ENCODE data around the gene AP3B1.

The AP3B1 gene

GRCh38 chr5:77993141-77993854 is 301.2 kb downstream of the AP3B1 start:
- Histone ChIP-seq H3K4me3 (replicated peaks; ENCODE audit: insufficient read depth, low read length) (no peak overlapping the region), H3K27ac (replicated peaks) (no peak overlapping the region), H3K27me3 (ENCODE audit: insufficient read depth, poor library complexity, severe bottlenecking) (no peaks in the 10 kb centered on the region)
- no peak for DNase-seq (ENCODE audit: low read depth in 1 of 2, low spot score in 1 of 2)
- no peak for TF ChIP-seq GABPA (IDR thresholded peaks at IDR 0.05; ENCODE audit: low read depth)
- TF ChIP-seq REST (IDR thresholded peaks at IDR 0.05; ENCODE audit: insufficient replicate concordance, low read depth) = no peak
- TF ChIP-seq POLR2AphosphoS5 (IDR thresholded peaks at IDR 0.05; ENCODE audit: low read depth) = no peak
- TF ChIP-seq SPI1 (IDR thresholded peaks at IDR 0.05; ENCODE audit: borderline replicate concordance, low read depth) = no peak
- TF ChIP-seq CTCF (IDR thresholded peaks at IDR 0.05; ENCODE audit: insufficient read depth, low read length) = no peak

GRCh38 chr5:77991084-77991483 is 303.4 kb downstream of the AP3B1 start:
- TF ChIP-seq CTCF (IDR thresholded peaks at IDR 0.05; ENCODE audit: insufficient read depth, low read length) = no peak
- no peak for TF ChIP-seq REST (IDR thresholded peaks at IDR 0.05; ENCODE audit: insufficient replicate concordance, low read depth)
- Histone ChIP-seq H3K27ac (replicated peaks) (no peak overlapping the region), H3K4me3 (replicated peaks; ENCODE audit: insufficient read depth, low read length) (no peak overlapping the region), H3K27me3 (ENCODE audit: insufficient read depth, poor library complexity, severe bottlenecking) (no peaks in the 10 kb centered on the region)
- no peak for DNase-seq (ENCODE audit: low read depth in 1 of 2, low spot score in 1 of 2)

- DNase-seq (ENCODE audit: low read depth in 1 of 2, low spot score in 1 of 2) = no peak
- no peaks in the 10 kb centered on the region for H3K27me3 ChIP-seq (ENCODE audit: insufficient read depth, poor library complexity, severe bottlenecking)
- H3K27ac ChIP-seq (replicated peaks) = no peak overlapping the region
- H3K4me3 ChIP-seq (replicated peaks; ENCODE audit: insufficient read depth, low read length) = no peak overlapping the region
- no peak for TF ChIP-seq POLR2AphosphoS5 (IDR thresholded peaks at IDR 0.05; ENCODE audit: low read depth)
- no peak for TF ChIP-seq CTCF (IDR thresholded peaks at IDR 0.05; ENCODE audit: insufficient read depth, low read length)
- TF ChIP-seq GABPA (IDR thresholded peaks at IDR 0.05; ENCODE audit: low read depth) = no peak
- TF ChIP-seq SPI1 (IDR thresholded peaks at IDR 0.05; ENCODE audit: borderline replicate concordance, low read depth) = no peak
These were observed 304.5 kb downstream of the AP3B1 start for GRCh38 chr5:77990020-77990419.

- H3K27ac ChIP-seq (replicated peaks) = no peak overlapping the region
- TF ChIP-seq SPI1 (IDR thresholded peaks at IDR 0.05; ENCODE audit: borderline replicate concordance, low read depth) (no peak), REST (IDR thresholded peaks at IDR 0.05; ENCODE audit: insufficient replicate concordance, low read depth) (no peak), POLR2AphosphoS5 (IDR thresholded peaks at IDR 0.05; ENCODE audit: low read depth) (no peak), GABPA (IDR thresholded peaks at IDR 0.05; ENCODE audit: low read depth) (no peak), CTCF (IDR thresholded peaks at IDR 0.05; ENCODE audit: insufficient read depth, low read length) (no peak)
- H3K27me3 ChIP-seq (ENCODE audit: insufficient read depth, poor library complexity, severe bottlenecking) = no peaks in the 10 kb centered on the region
- H3K4me3 ChIP-seq (replicated peaks; ENCODE audit: insufficient read depth, low read length) = no peak overlapping the region
- no peak for DNase-seq (ENCODE audit: low read depth in 1 of 2, low spot score in 1 of 2)
These were observed 306.5 kb downstream of the AP3B1 start for GRCh38 chr5:77987988-77988387.
